ENCODE measurements around the gene NFIA. TPM values are rescaled to one million over a fixed set of nuclear protein-coding genes. Genes with fewer than 3 reads are reported as not detected.

Gene NFIA
- polyA plus RNA-seq, 1 donor (not counting 4 experiments of a cell fraction or from before 2014, with no cell fraction given), result 14.7 TPM

GRCh38 chr1:61313906-61314422, 231.6 kb downstream of the NFIA start:
- Histone ChIP-seq H2AFZ (ENCODE audit: control insufficient read depth, low read length) (no peak overlapping the region), H3K4me2 (ENCODE audit: control insufficient read depth, extremely low read depth, insufficient read depth, low read depth, low read length) (no peak overlapping the region), H3K79me2 (ENCODE audit: control insufficient read depth, insufficient read depth, low read length) (no peaks in the 10 kb centered on the region), H4K20me1 (ENCODE audit: control insufficient read depth, extremely low read depth, insufficient read depth, low read length) (no peaks in the 10 kb centered on the region), H3K36me3 (ENCODE audit: control insufficient read depth in 2 of 2, extremely low read depth in 1 of 2, insufficient read depth in 2 of 2, low read length in 2 of 2) (no peaks in the 10 kb centered on the region), H3K9me1 (ENCODE audit: control insufficient read depth, extremely low read depth, insufficient read depth, low read length) (no peaks in the 10 kb centered on the region), H3K4me3 (ENCODE audit: control insufficient read depth in 2 of 3, extremely low read depth in 1 of 3, insufficient read depth in 2 of 3, low read depth in 1 of 3, low read length in 3 of 3) (no peak overlapping the region), H3K27me3 (ENCODE audit: control insufficient read depth, extremely low read depth, insufficient read depth, low read length) (no peaks in the 10 kb centered on the region), H3K9ac (ENCODE audit: control insufficient read depth, extremely low read depth, insufficient read depth, low read length) (no peak overlapping the region), H3K4me1 (ENCODE audit: control insufficient read depth, extremely low read depth, insufficient read depth, low read length) (peaks cover 13% of the 10 kb centered on the region), H3K9me3 (ENCODE audit: control insufficient read depth, low read depth, low read length) (no peaks in the 10 kb centered on the region), H3K27ac (ENCODE audit: control insufficient read depth, insufficient read depth, low read length) (no peak overlapping the region)
- DNase-seq (ENCODE audit: low read depth, low spot score) (no peak), FAIRE-seq (no peak)
- dilution Hi-C loops (cut with MboI; ENCODE audit: extremely low pct_ligation_motif_present, low sequenced_read_pairs), result no loop called here
- TF ChIP-seq EZH2 (IDR thresholded peaks at IDR 0.05; ENCODE audit: low read length), result no peak
- no peak for TF ChIP-seq CTCF (optimal IDR thresholded peaks at IDR 0.05 in 1 of 3, IDR thresholded peaks at IDR 0.05 in 1 of 3, conservative IDR thresholded peaks at IDR 0.05 in 1 of 3; ENCODE audit: extremely low read depth in 1 of 3, insufficient read depth in 2 of 3, low read length in 3 of 3)

- no peaks in the 10 kb centered on the region for H3K79me2 ChIP-seq (ENCODE audit: control insufficient read depth, insufficient read depth, low read length)
- TF ChIP-seq EZH2 (IDR thresholded peaks at IDR 0.05; ENCODE audit: low read length) (no peak), CTCF (optimal IDR thresholded peaks at IDR 0.05 in 1 of 3, IDR thresholded peaks at IDR 0.05 in 1 of 3, conservative IDR thresholded peaks at IDR 0.05 in 1 of 3; ENCODE audit: extremely low read depth in 1 of 3, insufficient read depth in 2 of 3, low read length in 3 of 3) (no peak)
- H3K4me2 ChIP-seq (ENCODE audit: control insufficient read depth, extremely low read depth, insufficient read depth, low read depth, low read length), result no peak overlapping the region
- no peak for DNase-seq (ENCODE audit: low read depth, low spot score)
- H3K27ac ChIP-seq (ENCODE audit: control insufficient read depth, insufficient read depth, low read length), result no peak overlapping the region
- H4K20me1 ChIP-seq (ENCODE audit: control insufficient read depth, extremely low read depth, insufficient read depth, low read length), result no peaks in the 10 kb centered on the region
- H3K9me3 ChIP-seq (ENCODE audit: control insufficient read depth, low read depth, low read length), result no peaks in the 10 kb centered on the region
- H3K9me1 ChIP-seq (ENCODE audit: control insufficient read depth, extremely low read depth, insufficient read depth, low read length), result no peaks in the 10 kb centered on the region
- peaks cover 18% of the 10 kb centered on the region for H3K4me1 ChIP-seq (ENCODE audit: control insufficient read depth, extremely low read depth, insufficient read depth, low read length)
- no peak overlapping the region for H2AFZ ChIP-seq (ENCODE audit: control insufficient read depth, low read length)
- H3K4me3 ChIP-seq (ENCODE audit: control insufficient read depth in 2 of 3, extremely low read depth in 1 of 3, insufficient read depth in 2 of 3, low read depth in 1 of 3, low read length in 3 of 3), result no peak overlapping the region
- H3K27me3 ChIP-seq (ENCODE audit: control insufficient read depth, extremely low read depth, insufficient read depth, low read length), result no peaks in the 10 kb centered on the region
- H3K36me3 ChIP-seq (ENCODE audit: control insufficient read depth in 2 of 2, extremely low read depth in 1 of 2, insufficient read depth in 2 of 2, low read length in 2 of 2), result no peaks in the 10 kb centered on the region
- H3K9ac ChIP-seq (ENCODE audit: control insufficient read depth, extremely low read depth, insufficient read depth, low read length), result no peak overlapping the region
- no peak for FAIRE-seq
- dilution Hi-C loops (cut with MboI; ENCODE audit: extremely low pct_ligation_motif_present, low sequenced_read_pairs), result no loop called here
Measured at GRCh38 chr1:61315011-61315410, 232.7 kb downstream of the NFIA start.
